ENCODE data around the gene KRT7. TPM values are rescaled to one million over a fixed set of nuclear protein-coding genes. Genes with fewer than 3 reads are reported as not detected.
"Not testable (repeated sequence)": the region's sequence is repeated elsewhere in the genome, so short reads cannot be mapped to it uniquely, and the experiment has no call there.

The KRT7 gene
- polyA plus RNA-seq, 1 experiment: 4.6 TPM

DNA sequence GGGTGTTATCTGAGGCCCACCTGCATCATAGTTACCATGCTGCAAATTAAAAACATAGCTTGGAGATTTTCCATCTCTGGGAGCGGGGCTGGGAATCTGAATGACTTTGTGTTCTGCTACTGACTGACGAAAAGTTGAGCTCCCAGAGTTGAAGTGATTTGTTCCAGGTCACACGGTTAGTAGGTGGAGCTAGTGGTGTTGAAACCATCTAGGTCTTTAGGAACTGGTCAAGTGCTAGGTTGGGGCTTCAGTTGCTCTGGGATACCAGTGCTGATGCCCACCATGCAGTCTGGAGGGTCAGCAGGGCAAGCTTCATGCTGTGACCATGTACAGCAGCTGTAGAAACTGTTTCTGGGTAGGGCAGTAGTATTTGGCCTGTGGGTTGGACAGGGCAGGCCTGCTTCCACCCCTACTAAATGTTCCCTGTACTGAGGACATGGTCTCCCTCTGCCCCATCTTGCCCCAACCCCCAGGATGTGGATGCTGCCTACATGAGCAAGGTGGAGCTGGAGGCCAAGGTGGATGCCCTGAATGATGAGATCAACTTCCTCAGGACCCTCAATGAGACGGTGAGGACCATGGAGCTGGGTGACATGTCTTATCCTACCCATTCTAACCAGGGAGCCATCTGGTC lies 5.3 kb downstream of the KRT7 start:
- Histone ChIP-seq H3K27ac (ENCODE audit: low read depth, low read length) (no peak overlapping the region), H3K4me3 (ENCODE audit: low read depth, low read length) (no peak overlapping the region), H3K27me3 (ENCODE audit: control insufficient read depth, insufficient read depth, low read length) (no peaks in the 10 kb centered on the region), H3K9me3 (ENCODE audit: control insufficient read depth, insufficient read depth, low read length) (no peaks in the 10 kb centered on the region; the same call in 1 of the 2 replicates)
- TF ChIP-seq, protein P1, sequence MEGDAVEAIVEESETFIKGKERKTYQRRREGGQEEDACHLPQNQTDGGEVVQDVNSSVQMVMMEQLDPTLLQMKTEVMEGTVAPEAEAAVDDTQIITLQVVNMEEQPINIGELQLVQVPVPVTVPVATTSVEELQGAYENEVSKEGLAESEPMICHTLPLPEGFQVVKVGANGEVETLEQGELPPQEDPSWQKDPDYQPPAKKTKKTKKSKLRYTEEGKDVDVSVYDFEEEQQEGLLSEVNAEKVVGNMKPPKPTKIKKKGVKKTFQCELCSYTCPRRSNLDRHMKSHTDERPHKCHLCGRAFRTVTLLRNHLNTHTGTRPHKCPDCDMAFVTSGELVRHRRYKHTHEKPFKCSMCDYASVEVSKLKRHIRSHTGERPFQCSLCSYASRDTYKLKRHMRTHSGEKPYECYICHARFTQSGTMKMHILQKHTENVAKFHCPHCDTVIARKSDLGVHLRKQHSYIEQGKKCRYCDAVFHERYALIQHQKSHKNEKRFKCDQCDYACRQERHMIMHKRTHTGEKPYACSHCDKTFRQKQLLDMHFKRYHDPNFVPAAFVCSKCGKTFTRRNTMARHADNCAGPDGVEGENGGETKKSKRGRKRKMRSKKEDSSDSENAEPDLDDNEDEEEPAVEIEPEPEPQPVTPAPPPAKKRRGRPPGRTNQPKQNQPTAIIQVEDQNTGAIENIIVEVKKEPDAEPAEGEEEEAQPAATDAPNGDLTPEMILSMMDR (IDR thresholded peaks at IDR 0.05; ENCODE audit: low read depth, low read length): no peak
- DNase-seq (ENCODE audit: low read depth, low spot score): no peak
- CTCF ChIA-PET: interaction anchor here (0.6 to 3.5 kb wide), 3 partner anchors 17 to 115 kb away, joined by 3 to 19 read pairs (median 4); no protein-coding TSS in a partner anchor
- POLR2A ChIA-PET: interaction anchor here (0.7 kb wide), 1 partner anchor 153 kb away, joined by 3 read pairs; no protein-coding TSS in a partner anchor

DNA sequence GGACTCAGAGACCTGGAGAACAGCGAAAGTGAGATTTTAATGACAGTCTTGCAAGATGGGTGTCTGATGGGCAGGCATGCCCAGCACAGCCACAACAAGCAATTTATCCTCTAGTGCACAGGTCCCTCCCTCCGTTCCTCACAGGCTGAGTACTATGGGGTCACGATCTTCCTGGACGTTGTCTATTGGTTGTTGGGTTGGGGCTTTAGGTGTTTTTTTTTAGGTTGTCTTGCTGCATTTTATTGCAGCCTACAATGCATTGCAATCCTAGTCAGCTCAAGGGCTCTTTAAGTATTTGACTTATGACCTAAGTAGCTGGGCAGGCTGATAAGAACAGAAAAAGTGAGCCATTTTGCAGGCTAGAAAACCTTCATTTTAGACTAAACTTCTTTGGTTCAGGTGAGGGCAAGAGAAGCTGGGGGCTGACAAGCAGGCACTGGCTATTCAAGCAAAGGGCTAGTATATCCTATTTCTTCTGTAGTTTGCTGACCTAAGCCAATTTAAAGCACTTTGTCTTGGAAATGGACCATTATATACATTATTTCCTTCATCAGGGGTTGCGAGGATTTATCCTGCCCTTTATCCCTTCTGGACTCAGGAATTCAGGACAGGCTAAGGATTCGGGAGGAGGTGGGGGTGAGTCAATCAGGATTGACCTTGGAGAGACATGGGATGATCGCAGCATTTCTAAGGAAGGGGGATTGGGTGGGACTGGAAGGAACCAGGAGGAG lies 6.0 kb downstream of the KRT7 start:
- DNase-seq (ENCODE audit: low read depth, low spot score): no peak
- CTCF ChIA-PET: interaction anchor here (3.5 kb wide), 1 partner anchor 40 kb away, joined by 19 read pairs; no protein-coding TSS in a partner anchor

DNA sequence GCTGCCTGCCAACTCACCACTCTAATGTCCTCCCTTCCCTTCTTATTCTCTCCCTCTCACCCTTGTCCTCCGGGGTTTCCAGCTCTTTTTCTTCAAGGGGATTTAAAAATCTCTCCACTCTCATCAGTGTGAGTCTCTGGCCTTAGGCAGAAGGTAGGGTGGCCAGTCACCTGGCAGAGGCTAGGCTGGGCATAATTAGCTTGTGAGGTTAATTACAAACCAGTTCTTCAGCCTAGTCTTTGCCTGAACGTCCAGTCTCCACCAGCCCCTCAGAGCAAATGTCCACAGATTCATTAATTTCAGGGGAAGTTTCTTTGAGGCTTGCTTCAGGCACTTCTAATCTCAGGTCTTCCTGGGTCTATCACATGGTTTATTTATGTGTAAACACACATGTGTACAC lies 6.7 kb downstream of the KRT7 start:
- no peaks in the 10 kb centered on the region for H3K9me3 ChIP-seq (ENCODE audit: control insufficient read depth, insufficient read depth, low read length)
- no peaks in the 10 kb centered on the region for H3K27me3 ChIP-seq (ENCODE audit: control insufficient read depth, insufficient read depth, low read length)
- no peak overlapping the region for H3K27ac ChIP-seq (ENCODE audit: low read depth, low read length)
- DNase-seq (ENCODE audit: low read depth, low spot score): no peak
- no peak overlapping the region for H3K4me3 ChIP-seq (ENCODE audit: low read depth, low read length)
- ChIA-PET CTCF (interaction anchor here (3.5 kb wide), 1 partner anchor 39 kb away, joined by 19 read pairs; no protein-coding TSS in a partner anchor), POLR2A (no interaction called here)
- TF ChIP-seq, protein P1 (IDR thresholded peaks at IDR 0.05; ENCODE audit: low read depth, low read length): no peak

More for the DNA sequence above, 6.0 kb downstream of the KRT7 start:
- TF ChIP-seq, protein P1 (IDR thresholded peaks at IDR 0.05; ENCODE audit: low read depth, low read length): no peak
- H3K4me3 ChIP-seq (ENCODE audit: low read depth, low read length): no peak overlapping the region
- no peaks in the 10 kb centered on the region for H3K27me3 ChIP-seq (ENCODE audit: control insufficient read depth, insufficient read depth, low read length)
- H3K27ac ChIP-seq (ENCODE audit: low read depth, low read length): no peak overlapping the region
- POLR2A ChIA-PET: no interaction called here
- no peaks in the 10 kb centered on the region for H3K9me3 ChIP-seq (ENCODE audit: control insufficient read depth, insufficient read depth, low read length)

DNA sequence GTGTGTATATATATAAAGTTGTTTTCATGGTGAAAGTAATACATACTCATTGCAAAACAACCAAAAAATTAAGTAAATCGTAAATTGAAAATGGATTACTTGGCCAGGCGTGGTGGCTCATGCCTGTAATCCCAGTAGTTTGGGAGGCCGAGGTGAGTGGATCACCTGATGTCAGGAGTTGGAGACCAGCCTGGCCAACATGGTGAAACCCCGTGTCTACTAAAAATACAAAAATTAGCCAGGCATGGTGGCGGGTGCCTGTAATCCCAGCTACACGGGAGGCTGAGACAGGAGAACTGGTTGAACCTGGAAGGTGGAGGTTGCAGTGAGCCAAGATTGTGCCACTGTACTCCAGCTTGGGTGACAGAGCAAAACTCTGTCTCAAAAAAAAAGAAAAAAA lies 7.2 kb downstream of the KRT7 start:
- DNase-seq (ENCODE audit: low read depth, low spot score); H3K4me3 ChIP-seq (ENCODE audit: low read depth, low read length); H3K27me3 ChIP-seq (ENCODE audit: control insufficient read depth, insufficient read depth, low read length); CTCF ChIA-PET; POLR2A ChIA-PET; H3K9me3 ChIP-seq (ENCODE audit: control insufficient read depth, insufficient read depth, low read length); H3K27ac ChIP-seq (ENCODE audit: low read depth, low read length): not testable (repeated sequence)

DNA sequence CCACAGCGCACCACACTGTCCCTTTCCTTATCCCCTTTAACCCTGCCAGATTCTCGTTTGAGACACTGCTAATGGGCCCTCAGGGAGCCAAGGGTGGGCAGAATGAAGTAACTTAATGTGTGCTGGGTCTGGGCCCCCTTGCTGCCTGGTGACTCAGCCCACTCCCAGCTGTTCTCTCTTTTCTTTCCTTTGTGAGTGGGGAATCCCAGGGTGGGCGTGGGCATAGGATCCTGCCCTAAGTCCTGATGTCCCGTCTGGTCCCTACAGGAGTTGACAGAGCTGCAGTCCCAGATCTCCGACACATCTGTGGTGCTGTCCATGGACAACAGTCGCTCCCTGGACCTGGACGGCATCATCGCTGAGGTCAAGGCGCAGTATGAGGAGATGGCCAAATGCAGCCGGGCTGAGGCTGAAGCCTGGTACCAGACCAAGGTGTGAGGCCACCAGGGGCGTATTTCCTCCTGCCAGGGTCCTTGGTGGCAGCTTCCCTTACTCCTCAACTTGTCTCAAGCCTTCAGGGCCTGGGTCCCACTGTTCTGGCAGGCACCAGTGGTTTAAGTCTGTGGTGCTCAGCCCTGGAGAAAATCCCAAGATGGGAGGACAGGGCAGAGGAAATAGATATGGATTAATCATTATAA lies 8.3 kb downstream of the KRT7 start:
- DNase-seq (ENCODE audit: low read depth, low spot score): no peak

More for the DNA sequence above, 8.3 kb downstream of the KRT7 start:
- CTCF ChIA-PET: interaction anchor here (1.0 kb wide), 1 partner anchor 37 kb away, joined by 4 read pairs; no protein-coding TSS in a partner anchor
- H3K4me3 ChIP-seq (ENCODE audit: low read depth, low read length): no peak overlapping the region
- no peaks in the 10 kb centered on the region for H3K27me3 ChIP-seq (ENCODE audit: control insufficient read depth, insufficient read depth, low read length)
- H3K9me3 ChIP-seq (ENCODE audit: control insufficient read depth, insufficient read depth, low read length): no peaks in the 10 kb centered on the region
- TF ChIP-seq, protein P1 (IDR thresholded peaks at IDR 0.05; ENCODE audit: low read depth, low read length): no peak
- POLR2A ChIA-PET: no interaction called here
- H3K27ac ChIP-seq (ENCODE audit: low read depth, low read length): no peak overlapping the region
